ENCODE results near the gene CMTM4. TPM values are rescaled to one million over a fixed set of nuclear protein-coding genes. Genes with fewer than 3 reads are reported as not detected.

CMTM4 gene
- total and polyA plus RNA-seq, 2 experiments from 2014 or later = 14.1 to 77.0 TPM

- TF ChIP-seq ZNF462 (CRISPR knock-in tag; IDR thresholded peaks at IDR 0.05) (no peak), POLR2AphosphoS5 (IDR thresholded peaks at IDR 0.05; ENCODE audit: low read depth) (no peak), NANOG (IDR thresholded peaks at IDR 0.05; ENCODE audit: borderline replicate concordance) (no peak)
Measured at GRCh38 chr16:66705790-66706505, 9.4 kb upstream of the CMTM4 start (continued).

GRCh38 chr16:66703406-66704215, 7.1 kb upstream of the CMTM4 start:
- Histone ChIP-seq H3K9me2 (ENCODE audit: insufficient read depth) (no peaks in the 10 kb centered on the region), H3K4me3 (no peak overlapping the region), H3K4me2 (no peak overlapping the region), H3K27ac (ENCODE audit: low read depth) (no peak overlapping the region), H3F3A (replicated peaks; ENCODE audit: low read depth) (no peaks in the 10 kb centered on the region), H3K4me1 (ENCODE audit: insufficient read depth) (peaks cover 3% of the 10 kb centered on the region; the same call in 1 of the 2 replicates), H3K27me3 (ENCODE audit: insufficient read depth) (no peaks in the 10 kb centered on the region), H2AFZ (no peak overlapping the region), H4K20me1 (replicated peaks; ENCODE audit: insufficient read depth) (no peaks in the 10 kb centered on the region), H3K36me3 (ENCODE audit: insufficient read depth) (no peaks in the 10 kb centered on the region), H3K79me2 (replicated peaks; ENCODE audit: insufficient read depth) (no peaks in the 10 kb centered on the region)
- H3K27ac Mint-ChIP-seq = no peak overlapping the region
- peaks cover 7% of the 10 kb centered on the region for H3K27me3 Mint-ChIP-seq (ENCODE audit: insufficient read depth, low read depth, poor library complexity)
- no peaks in the 10 kb centered on the region for H3K36me3 Mint-ChIP-seq (ENCODE audit: low read depth)
- H3K4me1 Mint-ChIP-seq = peaks cover 12% of the 10 kb centered on the region; the same call in 2 of the 3 replicates
- ATAC-seq (no peak), DNase-seq (ENCODE audit: low spot score) (no peak)
- no peaks in the 10 kb centered on the region for H3K9me3 Mint-ChIP-seq
- H3K4me3 Mint-ChIP-seq = no peak overlapping the region
- no peak for TF ChIP-seq POLR2AphosphoS5 (IDR thresholded peaks at IDR 0.05; ENCODE audit: low read depth)

All from GM23338 (cell line).